Osteoblast (primary cell): ENCODE results near the gene SRP68. TPM values are rescaled to one million over a fixed set of nuclear protein-coding genes. Genes with fewer than 3 reads are reported as not detected.

Experiments
- DNase-seq: peaks from one replicate; pipeline ENCODE4 v3.0.0; 2011; ENCODE audit warnings: low spot score, mixed read lengths; ENCODE audit not compliant: insufficient read length; ENCODE audit errors: missing footprints
- H2AFZ ChIP-seq: 2 replicates; pipeline ENCODE4 v1.6.0; 2011; ENCODE audit warnings: mild to moderate bottlenecking, low read length
- H3K27ac ChIP-seq: 2 replicates; pipeline ENCODE4 v1.5.1; 2011; ENCODE audit warnings: mild to moderate bottlenecking, low read depth, low read length, moderate library complexity
- H3K27me3 ChIP-seq: 2 replicates; pipeline ENCODE4 v1.6.0; 2012; ENCODE audit warnings: mild to moderate bottlenecking, control low read depth, inconsistent platforms, low read length, moderate library complexity; ENCODE audit not compliant: insufficient read depth
- H3K36me3 ChIP-seq: 2 replicates; pipeline ENCODE4 v1.5.1; 2011; ENCODE audit warnings: mild to moderate bottlenecking, low read length, control low read depth, moderate library complexity; ENCODE audit not compliant: insufficient read depth
- H3K4me1 ChIP-seq: 2 replicates; pipeline ENCODE4 v1.5.1; 2011; ENCODE audit warnings: mild to moderate bottlenecking, low read length, control low read depth, moderate library complexity; ENCODE audit not compliant: insufficient read depth
- H3K4me2 ChIP-seq: 2 replicates; pipeline ENCODE4 v1.6.0; 2011; ENCODE audit warnings: mild to moderate bottlenecking, low read length; ENCODE audit not compliant: insufficient read depth
- H3K4me3 ChIP-seq: fragments of 200-600 bp; sonication (generic); 3 replicates; pipeline ENCODE4 v1.5.1; 2012; ENCODE audit warnings: mild to moderate bottlenecking, low read length, inconsistent platforms; ENCODE audit not compliant: insufficient read depth
- H3K79me2 ChIP-seq: 2 replicates; pipeline ENCODE4 v1.6.0; 2012; ENCODE audit warnings: mild to moderate bottlenecking, low read length, control low read depth, inconsistent platforms; ENCODE audit not compliant: insufficient read depth
- H3K9me3 ChIP-seq: 2 replicates; pipeline ENCODE4 v1.5.1; 2011; ENCODE audit warnings: low read depth, low read length, control low read depth
- H4K20me1 ChIP-seq: 2 replicates; pipeline ENCODE4 v1.6.0; 2012; ENCODE audit warnings: mild to moderate bottlenecking, low read length, control low read depth; ENCODE audit not compliant: insufficient read depth
- total RNA-seq: library from RNA; depleted of rRNA; stranded (reverse); fragments of >200 nt; gene quantifications from 2 replicates; pipeline ENCODE4 v1.2.3, GENCODE V29; 2012
- TF ChIP-seq, protein P1 (sequence below): IDR thresholded peaks from 2 replicates; pipeline ENCODE4 v1.5.1; 2011; ENCODE audit warnings: mild to moderate bottlenecking, low read depth, low read length, moderate library complexity; ENCODE audit errors: extremely low read depth

The SRP68 gene
- total RNA-seq, 1 donor: 25.3 TPM

DNA sequence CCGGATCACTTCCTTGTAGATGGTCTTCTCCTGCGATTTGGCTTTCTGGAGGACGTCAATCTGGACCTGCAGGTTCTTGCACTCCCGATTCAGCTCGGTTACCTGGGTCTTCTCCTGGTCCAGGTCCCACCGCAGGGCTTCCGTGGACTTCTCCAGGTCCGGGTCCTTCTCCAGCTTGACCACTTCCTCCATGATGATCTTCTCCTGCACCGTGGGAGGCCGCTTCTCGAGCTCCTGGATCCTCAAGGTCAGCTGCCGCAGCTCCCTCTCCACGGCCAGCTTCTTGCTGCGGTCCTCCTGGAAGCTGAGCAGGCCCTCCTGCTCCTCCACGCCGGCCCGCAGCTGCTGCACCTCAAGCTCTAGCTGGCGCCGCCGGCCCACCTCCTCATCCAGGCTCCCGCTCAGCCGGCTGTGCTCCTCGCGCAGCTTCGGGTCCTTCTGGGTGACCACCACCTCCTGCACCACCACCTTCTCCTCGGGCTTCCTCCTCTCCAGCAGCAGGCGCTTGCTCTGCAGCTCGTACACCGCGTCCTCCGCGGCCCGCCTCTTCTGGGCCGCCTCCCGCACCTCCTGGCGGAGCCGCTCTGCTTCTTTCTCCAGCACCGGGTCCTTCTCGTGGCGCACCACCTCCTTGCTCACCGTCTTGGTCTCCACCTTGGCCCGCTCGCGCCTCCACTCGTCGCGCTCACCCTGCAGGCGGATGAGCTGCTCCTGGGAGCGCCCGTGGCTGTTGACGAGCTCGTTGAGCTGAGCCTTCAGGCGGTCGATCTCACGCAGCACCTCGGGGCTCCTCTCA is 63.5 kb downstream of the SRP68 start:
- no peak overlapping the region for H2AFZ ChIP-seq
- no peak overlapping the region for H3K4me3 ChIP-seq
- DNase-seq: peak; percentile 73
- H3K27me3 ChIP-seq: no peaks in the 10 kb centered on the region
- H3K4me2 ChIP-seq: no peak overlapping the region
- TF ChIP-seq, protein P1, sequence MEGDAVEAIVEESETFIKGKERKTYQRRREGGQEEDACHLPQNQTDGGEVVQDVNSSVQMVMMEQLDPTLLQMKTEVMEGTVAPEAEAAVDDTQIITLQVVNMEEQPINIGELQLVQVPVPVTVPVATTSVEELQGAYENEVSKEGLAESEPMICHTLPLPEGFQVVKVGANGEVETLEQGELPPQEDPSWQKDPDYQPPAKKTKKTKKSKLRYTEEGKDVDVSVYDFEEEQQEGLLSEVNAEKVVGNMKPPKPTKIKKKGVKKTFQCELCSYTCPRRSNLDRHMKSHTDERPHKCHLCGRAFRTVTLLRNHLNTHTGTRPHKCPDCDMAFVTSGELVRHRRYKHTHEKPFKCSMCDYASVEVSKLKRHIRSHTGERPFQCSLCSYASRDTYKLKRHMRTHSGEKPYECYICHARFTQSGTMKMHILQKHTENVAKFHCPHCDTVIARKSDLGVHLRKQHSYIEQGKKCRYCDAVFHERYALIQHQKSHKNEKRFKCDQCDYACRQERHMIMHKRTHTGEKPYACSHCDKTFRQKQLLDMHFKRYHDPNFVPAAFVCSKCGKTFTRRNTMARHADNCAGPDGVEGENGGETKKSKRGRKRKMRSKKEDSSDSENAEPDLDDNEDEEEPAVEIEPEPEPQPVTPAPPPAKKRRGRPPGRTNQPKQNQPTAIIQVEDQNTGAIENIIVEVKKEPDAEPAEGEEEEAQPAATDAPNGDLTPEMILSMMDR: no peak
- H3K27ac ChIP-seq: no peak overlapping the region
- H3K79me2 ChIP-seq: no peaks in the 10 kb centered on the region
- no peaks in the 10 kb centered on the region for H3K36me3 ChIP-seq
- no peaks in the 10 kb centered on the region for H3K9me3 ChIP-seq
- H3K4me1 ChIP-seq: no peaks in the 10 kb centered on the region
- H4K20me1 ChIP-seq: no peaks in the 10 kb centered on the region

DNA sequence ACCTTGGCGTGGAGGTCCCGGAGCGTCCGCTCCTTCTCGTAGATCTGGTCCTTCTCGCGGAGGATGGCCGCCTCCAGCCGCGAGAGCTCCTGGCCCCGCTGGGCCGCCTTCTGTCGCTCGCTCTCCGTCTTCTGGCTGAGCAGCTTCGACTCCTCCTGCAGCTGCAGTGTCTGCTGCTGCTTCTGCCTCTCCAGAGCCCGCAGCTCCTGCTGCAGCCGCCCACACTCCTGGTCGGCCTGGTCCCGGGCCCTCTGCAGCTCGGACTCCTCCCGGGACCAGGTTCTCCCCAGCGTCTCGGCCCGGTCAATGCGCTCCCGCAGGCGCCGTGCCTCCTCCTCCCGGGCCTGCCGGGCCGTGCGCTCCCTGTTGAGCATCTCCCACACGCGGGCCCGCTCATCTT is 64.1 kb downstream of the SRP68 start:
- Histone ChIP-seq H4K20me1 (no peaks in the 10 kb centered on the region), H3K4me2 (no peak overlapping the region)
- DNase-seq: peak; percentile 54

GRCh38 chr17:76007850-76008165 is 64.5 kb downstream of the SRP68 start:
- no peak overlapping the region for H2AFZ ChIP-seq
- H3K4me2 ChIP-seq: no peak overlapping the region
- no peaks in the 10 kb centered on the region for H3K36me3 ChIP-seq
- TF ChIP-seq, protein P1: no peak
- no peak overlapping the region for H3K4me3 ChIP-seq
- H3K9me3 ChIP-seq: no peaks in the 10 kb centered on the region
- H3K27ac ChIP-seq: no peak overlapping the region
- H4K20me1 ChIP-seq: no peaks in the 10 kb centered on the region
- H3K27me3 ChIP-seq: no peaks in the 10 kb centered on the region
- no peaks in the 10 kb centered on the region for H3K4me1 ChIP-seq
- peak; percentile 78 for DNase-seq
- H3K79me2 ChIP-seq: no peaks in the 10 kb centered on the region

More for the DNA sequence above, 64.1 kb downstream of the SRP68 start:
- H3K4me3 ChIP-seq: no peak overlapping the region
- no peaks in the 10 kb centered on the region for H3K27me3 ChIP-seq
- H3K36me3 ChIP-seq: no peaks in the 10 kb centered on the region
- no peaks in the 10 kb centered on the region for H3K4me1 ChIP-seq
- no peaks in the 10 kb centered on the region for H3K79me2 ChIP-seq
- no peak overlapping the region for H3K27ac ChIP-seq
- TF ChIP-seq, protein P1: no peak
- H3K9me3 ChIP-seq: no peaks in the 10 kb centered on the region
- no peak overlapping the region for H2AFZ ChIP-seq

GRCh38 chr17:76007131-76007849 is 65.0 kb downstream of the SRP68 start:
- TF ChIP-seq, protein P1: no peak
- no peak overlapping the region for H3K4me3 ChIP-seq
- no peak overlapping the region for H3K4me2 ChIP-seq
- no peaks in the 10 kb centered on the region for H4K20me1 ChIP-seq
- H3K79me2 ChIP-seq: no peaks in the 10 kb centered on the region
- no peak overlapping the region for H2AFZ ChIP-seq
- no peaks in the 10 kb centered on the region for H3K4me1 ChIP-seq
- H3K36me3 ChIP-seq: no peaks in the 10 kb centered on the region
- no peaks in the 10 kb centered on the region for H3K9me3 ChIP-seq
- peak; percentile 80 for DNase-seq
- H3K27ac ChIP-seq: no peak overlapping the region
- no peaks in the 10 kb centered on the region for H3K27me3 ChIP-seq
